ENCODE results near the gene GPC2.

- TF ChIP-seq EZH2 (IDR thresholded peaks at IDR 0.05; ENCODE audit: borderline replicate concordance, low read length) (no peak), CTCF (conservative IDR thresholded peaks at IDR 0.05 in 1 of 2, IDR thresholded peaks at IDR 0.05 in 1 of 2; ENCODE audit: extremely low read depth in 1 of 2, insufficient read depth in 1 of 2, low read depth in 1 of 2, low read length in 2 of 2) (no peak)
These were observed 2.6 kb downstream of the GPC2 start for GRCh38 chr7:100174582-100174981.

Data from mammary epithelial cell (primary cell).